GM12878 (cell line): ENCODE data around the gene MAP7. TPM values are rescaled to one million over a fixed set of nuclear protein-coding genes. Genes with fewer than 3 reads are reported as not detected.

Source experiments
- ATAC-seq: fragments of 200-7000 bp; cut with Tn5 transposase; 3 replicates; pipeline ENCODE4 v1.9.1; 2020; ENCODE audit warnings: mild to moderate bottlenecking, moderate library complexity
- BruUV-seq: library from RNA; stranded (reverse); fragments of 400-500 nt; replicated peaks from 2 replicates; lab custom pipeline; 2021; lab: Mats Ljungman, UMichigan
- CTCF ChIA-PET: fragments of 300-600 bp; sonication (Branson Sonifier 250); formaldehyde crosslinking; extraction: SDS; loops from one replicate; lab custom pipeline; 2021; ENCODE audit warnings: inconsistent platforms; lab: Yijun Ruan, JAX
- POLR2A ChIA-PET: fragments of 350-600 bp; formaldehyde crosslinking; extraction: SDS; loops from one replicate; lab custom pipeline; 2021; ENCODE audit warnings: inconsistent platforms; lab: Charles Lee
- RAD21 ChIA-PET: fragments of 300-600 bp; sonication (Branson Sonifier 250); formaldehyde crosslinking; loops from one replicate; lab custom pipeline; 2023; ENCODE audit warnings: antibody characterized with exemption; ENCODE audit not compliant: unreplicated experiment; lab: Charles Lee
- SMC1A ChIA-PET: fragments of 300-600 bp; sonication (Branson Sonifier 250); formaldehyde crosslinking; loops from one replicate; lab custom pipeline; 2023; ENCODE audit not compliant: unreplicated experiment, uncharacterized antibody; lab: Charles Lee
- DNase-seq: peaks from one replicate; pipeline ENCODE4 v3.0.0-alpha.2; 2011; ENCODE audit warnings: low read depth, low spot score
- FAIRE-seq: peaks from 3 replicates; lab custom pipeline; 2011; peaks lifted over from hg19 to GRCh38; lab: Jason Lieb, UNC
- H2AFZ ChIP-seq: 2 replicates; pipeline ENCODE4 v1.6.0; 2011; ENCODE audit warnings: low read depth, low read length, control low read depth; ENCODE audit not compliant: control insufficient read depth
- H3K27ac ChIP-seq: 2 replicates; pipeline ENCODE4 v1.5.1; 2011; ENCODE audit warnings: control low read depth; ENCODE audit not compliant: control insufficient read depth, insufficient read depth
- H3K27me3 ChIP-seq, 2 experiments: replicated peaks in 1 of 2; 2 replicates each; pipeline versions ENCODE4 v1.6.0 to v1.6.1; 2011; ENCODE audit warnings: low read length in 1 of 2; ENCODE audit not compliant: control insufficient read depth in 2 of 2, insufficient read depth in 2 of 2
- H3K36me3 ChIP-seq, 2 experiments: 2 replicates each; pipeline ENCODE4 v1.5.1; 2011; ENCODE audit warnings: low read length in 1 of 2; ENCODE audit not compliant: control insufficient read depth in 2 of 2, insufficient read depth in 2 of 2
- H3K4me1 ChIP-seq: 2 replicates; pipeline ENCODE4 v1.6.1; 2011; ENCODE audit warnings: mild to moderate bottlenecking, low read length, moderate library complexity, mixed read lengths; ENCODE audit not compliant: control insufficient read depth, insufficient read depth
- H3K4me2 ChIP-seq: 2 replicates; pipeline ENCODE4 v1.6.0; 2011; ENCODE audit warnings: control low read depth; ENCODE audit not compliant: control insufficient read depth, insufficient read depth
- H3K4me3 ChIP-seq: fragments of 200-600 bp; sonication (generic); 2 replicates; pipeline ENCODE4 v1.5.1; 2016
- H3K79me2 ChIP-seq: 2 replicates; pipeline ENCODE4 v1.6.0; 2011; ENCODE audit warnings: low read length; ENCODE audit not compliant: control insufficient read depth, insufficient read depth
- H3K9ac ChIP-seq: 2 replicates; pipeline ENCODE4 v1.8.0; 2011; ENCODE audit warnings: low read length, control low read depth, mixed read lengths; ENCODE audit not compliant: control insufficient read depth, insufficient read depth
- H3K9me3 ChIP-seq: replicated peaks from 3 replicates; pipeline ENCODE4 v1.5.1; 2011; ENCODE audit warnings: mild to moderate bottlenecking, low read length; ENCODE audit not compliant: control insufficient read depth, insufficient read depth
- H4K20me1 ChIP-seq: 2 replicates; pipeline ENCODE4 v1.6.0; 2011; ENCODE audit not compliant: control insufficient read depth, insufficient read depth
- EED ChIP-seq: sonication (generic); IDR thresholded peaks from 2 replicates; pipeline ENCODE4 v1.6.1; 2016; ENCODE audit warnings: antibody characterized with exemption, low read depth
- GABPA ChIP-seq: IDR thresholded peaks from 2 replicates; pipeline ENCODE4 v1.6.1; 2014; ENCODE audit warnings: antibody characterized with exemption, low read depth, mild to moderate bottlenecking, inconsistent platforms
- SMAD1 ChIP-seq: fragments of 450-650 bp; IDR thresholded peaks from 2 replicates; pipeline ENCODE4 v1.6.1; 2018; ENCODE audit warnings: mild to moderate bottlenecking, low read depth; ENCODE audit not compliant: partially characterized antibody
- SMARCA5 ChIP-seq: fragments of 450-650 bp; IDR thresholded peaks from 2 replicates; pipeline ENCODE4 v1.6.1; 2017; ENCODE audit warnings: mild to moderate bottlenecking
- ZNF622 ChIP-seq: fragments of 450-650 bp; IDR thresholded peaks from 2 replicates; pipeline ENCODE4 v1.6.1; 2017; ENCODE audit warnings: mild to moderate bottlenecking, inconsistent platforms
- ZSCAN29 ChIP-seq: fragments of 450-650 bp; IDR thresholded peaks from 2 replicates; pipeline ENCODE4 v1.6.1; 2017; ENCODE audit warnings: mild to moderate bottlenecking, moderate library complexity
- ZZZ3 ChIP-seq: IDR thresholded peaks from 2 replicates; pipeline ENCODE4 v1.6.1; 2011; ENCODE audit warnings: low read depth; ENCODE audit not compliant: control insufficient read depth, insufficient read length
- WGBS: methylation state at CpG from one replicate; pipeline ENCODE4 v1.1.6; 2016; ENCODE audit warnings: low lambda C conversion rate; ENCODE audit not compliant: insufficient replicate concordance, insufficient coverage; ENCODE audit errors: missing lambda C conversion rate; 5-methylcytosine and 5-hydroxymethylcytosine counted together
- in situ Hi-C: fragments of 300-500 bp; cut with MboI; formaldehyde crosslinking; loops from 9 replicates; pipeline ENCODE4 v1.14.3; 2018; ENCODE audit warnings: mixed read lengths
- intact Hi-C: fragments of 100-400 bp; cut with micrococcal nuclease; formaldehyde crosslinking; loops from one replicate; pipeline ENCODE4 v1.14.2; 2022; ENCODE audit not compliant: unreplicated experiment
- polyA plus RNA-seq, 11 experiments: library from polyadenylated mRNA; depleted of rRNA in 4 of 11; unstranded in 6 of 11; stranded (reverse) in 5 of 11; fragments of >200 nt; fragmentation: Nextera tagmentation in 4 of 11; fragmentation: Illumina TruSeq in 1 of 11; extraction: Ambion mirVana in 4 of 11; extraction: Trizol in 1 of 11; gene quantifications; 1 replicate in 1 of 11; 2 replicates in 10 of 11; pipeline versions ENCODE4 v1.2.1 to v1.2.3, GENCODE V29; 2011 to 2016; ENCODE audit warnings: inconsistent platforms in 2 of 11, missing spikeins in 2 of 11, low read depth in 1 of 11
- total RNA-seq, 4 experiments: library from RNA; depleted of rRNA in 3 of 4; stranded (reverse); fragments of >200 nt in 3 of 4; fragmentation: Illumina TruSeq in 1 of 4; extraction: Trizol in 1 of 4; gene quantifications; 2 replicates each; pipeline versions ENCODE4 v1.2.1 to v1.2.3, GENCODE V29; 2013 to 2021
- TF ChIP-seq, protein P1 (sequence below): IDR thresholded peaks from 2 replicates; pipeline ENCODE4 v1.6.1; 2012; ENCODE audit warnings: mild to moderate bottlenecking, low read depth, low read length

Gene MAP7
- total and polyA plus RNA-seq, 10 of the 15 experiments (the other 5 are each of a cell fraction or from before 2014, with no cell fraction given) = 0.04 to 0.17 (median 0.08) TPM; not detected in 2

GRCh38 chr6:136511926-136512325, 38.3 kb downstream of the MAP7 start:
- Histone ChIP-seq H3K27ac (no peak overlapping the region), H3K9me3 (no peaks in the 10 kb centered on the region), H3K36me3 (no peaks in the 10 kb centered on the region), H3K79me2 (no peaks in the 10 kb centered on the region), H3K9ac (no peak overlapping the region), H3K4me2 (no peak overlapping the region), H2AFZ (no peak overlapping the region), H3K4me1 (no peaks in the 10 kb centered on the region), H3K27me3 (0 out of 4 replicates have a peak, but pooled peaks cover 0 to 1% of the 10 kb centered on the region in 2 experiments), H4K20me1 (no peaks in the 10 kb centered on the region), H3K4me3 (no peak overlapping the region)
- ChIA-PET SMC1A (no interaction called here), POLR2A (no interaction called here), RAD21 (no interaction called here), CTCF (no interaction called here)
- TF ChIP-seq ZZZ3 (no peak), ZSCAN29 (no peak), SMARCA5 (no peak), GABPA (no peak), ZNF622 (no peak), EED (no peak), SMAD1 (no peak)
- TF ChIP-seq, protein P1, sequence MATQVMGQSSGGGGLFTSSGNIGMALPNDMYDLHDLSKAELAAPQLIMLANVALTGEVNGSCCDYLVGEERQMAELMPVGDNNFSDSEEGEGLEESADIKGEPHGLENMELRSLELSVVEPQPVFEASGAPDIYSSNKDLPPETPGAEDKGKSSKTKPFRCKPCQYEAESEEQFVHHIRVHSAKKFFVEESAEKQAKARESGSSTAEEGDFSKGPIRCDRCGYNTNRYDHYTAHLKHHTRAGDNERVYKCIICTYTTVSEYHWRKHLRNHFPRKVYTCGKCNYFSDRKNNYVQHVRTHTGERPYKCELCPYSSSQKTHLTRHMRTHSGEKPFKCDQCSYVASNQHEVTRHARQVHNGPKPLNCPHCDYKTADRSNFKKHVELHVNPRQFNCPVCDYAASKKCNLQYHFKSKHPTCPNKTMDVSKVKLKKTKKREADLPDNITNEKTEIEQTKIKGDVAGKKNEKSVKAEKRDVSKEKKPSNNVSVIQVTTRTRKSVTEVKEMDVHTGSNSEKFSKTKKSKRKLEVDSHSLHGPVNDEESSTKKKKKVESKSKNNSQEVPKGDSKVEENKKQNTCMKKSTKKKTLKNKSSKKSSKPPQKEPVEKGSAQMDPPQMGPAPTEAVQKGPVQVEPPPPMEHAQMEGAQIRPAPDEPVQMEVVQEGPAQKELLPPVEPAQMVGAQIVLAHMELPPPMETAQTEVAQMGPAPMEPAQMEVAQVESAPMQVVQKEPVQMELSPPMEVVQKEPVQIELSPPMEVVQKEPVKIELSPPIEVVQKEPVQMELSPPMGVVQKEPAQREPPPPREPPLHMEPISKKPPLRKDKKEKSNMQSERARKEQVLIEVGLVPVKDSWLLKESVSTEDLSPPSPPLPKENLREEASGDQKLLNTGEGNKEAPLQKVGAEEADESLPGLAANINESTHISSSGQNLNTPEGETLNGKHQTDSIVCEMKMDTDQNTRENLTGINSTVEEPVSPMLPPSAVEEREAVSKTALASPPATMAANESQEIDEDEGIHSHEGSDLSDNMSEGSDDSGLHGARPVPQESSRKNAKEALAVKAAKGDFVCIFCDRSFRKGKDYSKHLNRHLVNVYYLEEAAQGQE = no peak
- intact Hi-C loops = no loop called here
- BruUV-seq = no TSS peak
- 48% methylated on average over 3 of the region's 3 CpGs for WGBS
- DNase-seq = no peak
- no peak for FAIRE-seq
- in situ Hi-C loops = no loop called here
- ATAC-seq = no peak
